Esophagus mucosa (tissue), 1 donor: ENCODE data around the gene IFT25. TPM values are rescaled to one million over a fixed set of nuclear protein-coding genes. Genes with fewer than 3 reads are reported as not detected.
"Not testable (repeated sequence)": the region's sequence is repeated elsewhere in the genome, so short reads cannot be mapped to it uniquely, and the experiment has no call there.

Source experiments
- ATAC-seq: fragments of 200-7000 bp; cut with Tn5 transposase; one replicate; pipeline ENCODE4 v1.9.1; 2020
- total RNA-seq: library from RNA; stranded (reverse); gene quantifications from one replicate; pipeline ENCODE4 v1.2.4, GENCODE V29; 2023
- donor health status: DM: yes; HTN: yes; CAD: no.

Gene IFT25
- 15.6 TPM for total RNA-seq

GRCh38 chr1:53945433-53946251, at the start of gene IFT25:
TSS of gene IFT25 (minus strand) at chr1:53945699. CDS start at chr1:53940082, 5,617 bp downstream.
- ATAC-seq: peak; percentile 98

- ATAC-seq: not testable (repeated sequence)
These were observed 49.0 kb upstream of the IFT25 start for GRCh38 chr1:53994516-53994915.

DNA sequence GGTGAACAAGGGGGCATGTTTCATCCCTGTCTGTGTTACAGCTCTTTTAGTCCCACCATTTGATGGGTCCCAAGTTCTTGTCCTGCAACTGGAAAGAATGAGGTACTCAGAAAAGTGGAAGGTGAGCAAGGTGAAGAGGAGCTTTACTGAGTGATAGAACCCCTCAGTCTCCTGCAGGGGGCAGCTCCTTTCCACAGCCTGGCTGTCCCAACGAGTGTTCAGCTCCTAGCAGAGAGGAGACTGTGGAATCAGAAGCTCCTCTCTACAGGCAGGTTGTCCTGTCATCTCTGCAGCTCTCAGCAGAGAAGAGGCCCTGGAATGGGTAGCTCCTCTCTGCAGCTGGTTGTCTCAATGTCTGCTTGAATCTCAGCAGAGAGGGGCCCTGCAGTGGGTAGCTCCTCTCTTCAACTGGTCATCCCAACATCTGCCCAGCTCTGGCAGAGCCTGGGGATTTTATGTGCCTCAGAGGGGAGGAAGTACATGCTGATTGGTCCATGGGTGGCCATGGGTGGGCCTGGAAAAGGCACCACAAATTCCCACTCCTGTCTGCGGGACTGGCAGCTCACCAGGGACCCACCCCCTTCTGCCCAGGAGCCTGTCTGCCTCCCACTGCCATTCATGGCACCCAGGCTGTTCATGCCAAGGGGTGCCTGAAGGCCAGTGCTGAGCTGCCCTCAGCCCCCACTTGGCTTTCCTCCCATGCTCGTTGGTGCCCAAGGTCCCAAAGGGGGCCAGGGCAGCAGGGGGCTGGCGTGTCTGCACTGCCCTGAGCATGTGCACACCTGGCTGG, 46.8 kb upstream of the IFT25 start:
- ATAC-seq: peak; percentile 60

- ATAC-seq: no peak
These were observed 42.4 kb upstream of the IFT25 start for GRCh38 chr1:53987880-53988279.

GRCh38 chr1:53986458-53986857, 41.0 kb upstream of the IFT25 start:
- ATAC-seq: no peak

DNA sequence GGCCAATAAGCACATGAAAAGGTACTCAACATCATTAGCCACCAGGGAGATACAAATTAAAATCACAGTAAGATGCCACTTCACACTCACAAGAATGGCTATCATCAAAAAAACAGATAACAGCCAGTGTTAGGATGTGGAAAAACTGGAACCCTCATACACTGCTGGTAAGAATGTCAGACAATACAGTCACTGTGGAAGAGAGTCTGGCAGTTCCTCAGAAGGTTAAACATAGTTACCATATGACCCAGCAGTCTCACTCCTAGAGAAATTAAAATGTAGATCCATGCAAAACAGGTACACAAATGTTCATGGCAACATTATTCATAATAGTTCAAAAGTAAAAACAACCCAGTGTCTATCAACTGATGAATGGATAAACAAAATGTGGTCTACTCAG, 39.2 kb upstream of the IFT25 start:
- no peak for ATAC-seq

GRCh38 chr1:53982763-53983104, 37.2 kb upstream of the IFT25 start:
- ATAC-seq: no peak

DNA sequence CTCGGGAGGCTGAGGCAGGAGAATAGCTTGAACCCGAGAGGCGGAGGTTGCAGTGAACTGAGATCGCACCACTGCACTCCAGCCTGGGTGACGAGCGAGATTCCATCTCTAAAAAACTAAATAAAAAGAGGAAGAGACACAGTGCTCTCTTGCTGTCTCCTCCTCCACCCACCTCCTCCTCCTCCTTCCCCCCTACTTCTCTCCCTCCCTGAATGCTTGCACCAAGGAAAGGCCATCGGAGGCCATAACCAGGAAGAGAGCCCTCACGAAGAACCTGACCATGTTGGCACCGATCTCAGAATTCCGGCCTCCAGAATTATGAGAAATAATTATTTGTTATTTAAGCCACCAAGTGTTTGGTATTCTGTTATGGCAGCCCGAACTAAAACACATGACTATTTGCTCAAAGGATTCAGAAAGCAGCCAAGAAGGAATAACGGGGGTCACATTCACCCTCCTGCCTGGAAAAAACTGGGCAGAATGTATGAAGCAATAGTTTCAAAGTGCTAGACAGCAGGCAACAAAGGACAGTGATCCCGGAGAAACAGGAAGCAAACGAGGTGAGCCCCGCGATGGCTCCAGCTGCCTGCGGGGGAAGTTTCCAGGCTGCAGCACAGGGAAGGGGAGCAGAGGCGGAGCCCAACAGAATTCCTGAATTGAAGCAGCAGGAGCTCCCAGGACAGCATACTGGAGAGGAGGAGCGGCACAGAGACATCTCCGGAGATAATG, 36.7 kb upstream of the IFT25 start:
- ATAC-seq: no peak

DNA sequence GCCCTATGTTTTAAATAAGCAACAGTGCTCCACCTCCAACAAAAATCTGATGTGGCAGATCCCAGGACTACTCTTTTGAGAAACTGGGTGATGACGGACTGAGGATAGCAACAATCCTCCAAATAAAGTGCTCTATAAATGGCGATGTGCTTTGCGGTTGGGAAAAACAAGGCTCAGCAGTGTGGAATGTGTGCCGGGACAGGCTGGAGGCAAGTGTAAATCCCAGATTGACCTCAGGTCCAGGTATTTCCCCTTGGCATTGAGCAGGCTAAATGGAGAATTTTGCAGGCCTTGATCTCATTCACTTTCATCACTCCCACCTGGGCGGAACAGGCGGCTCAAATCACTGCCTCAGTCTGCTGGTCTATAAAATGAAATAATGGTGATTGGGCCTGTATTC, 35.7 kb upstream of the IFT25 start:
- ATAC-seq: no peak

GRCh38 chr1:53979712-53980450, 34.4 kb upstream of the IFT25 start:
- no peak for ATAC-seq

DNA sequence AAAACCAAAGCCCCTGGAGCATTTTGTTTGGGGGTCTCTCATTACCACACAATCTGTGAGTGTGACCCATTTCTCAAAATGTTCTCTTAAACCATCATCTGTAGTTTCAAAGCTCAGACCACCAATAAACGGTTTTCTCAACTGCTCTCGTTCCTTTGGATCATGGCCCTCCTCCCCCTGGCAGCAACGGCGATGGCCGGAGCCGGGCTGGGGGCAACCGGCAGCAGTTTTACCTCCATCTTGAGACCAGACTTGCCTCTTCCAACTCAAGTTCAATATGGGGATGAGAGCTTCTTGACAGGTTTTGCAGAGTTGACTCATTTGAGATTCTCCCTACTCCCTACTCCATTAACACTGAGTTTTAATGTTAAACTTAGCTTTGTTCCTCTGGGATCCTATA, 30.4 kb upstream of the IFT25 start:
- no peak for ATAC-seq

GRCh38 chr1:53971718-53972117, 26.2 kb upstream of the IFT25 start:
- ATAC-seq: no peak

DNA sequence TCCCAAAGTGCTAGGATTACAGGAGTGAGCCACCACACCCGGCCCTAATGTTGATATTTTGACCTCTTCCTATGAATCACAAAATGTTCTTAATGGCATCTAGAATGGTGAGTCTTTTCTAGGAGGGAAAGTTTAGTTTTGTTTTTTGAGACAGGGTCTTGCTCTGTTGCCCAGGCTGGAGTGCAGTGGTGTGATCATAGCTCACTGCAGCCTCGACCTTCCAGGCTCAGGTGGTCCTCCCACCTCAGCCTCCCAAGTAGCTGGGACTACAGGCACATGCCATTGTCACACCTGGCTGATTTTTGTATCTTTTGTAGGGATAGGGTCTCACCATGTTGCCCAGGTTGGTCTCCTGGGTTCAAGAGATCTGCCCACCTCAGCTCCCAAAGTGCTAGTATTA, 23.8 kb upstream of the IFT25 start:
- not testable (repeated sequence) for ATAC-seq

DNA sequence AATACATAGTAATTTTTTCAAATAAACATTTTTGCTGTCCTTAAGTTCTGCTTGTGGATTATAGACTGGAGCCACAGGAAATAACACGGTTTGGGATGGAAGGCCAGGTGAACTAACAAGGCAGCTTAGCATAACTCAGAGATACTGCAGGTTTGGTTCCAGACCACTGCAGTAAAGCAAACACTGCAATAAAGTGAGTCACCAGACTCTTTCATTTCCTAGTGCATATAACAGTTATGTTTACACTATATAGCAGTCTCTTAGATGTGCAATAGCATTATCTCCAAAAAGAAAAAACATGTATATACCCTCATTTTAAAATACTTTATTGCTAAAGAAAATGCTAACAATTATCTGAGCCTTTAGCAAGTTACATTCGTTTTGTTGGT, 22.6 kb upstream of the IFT25 start:
- no peak for ATAC-seq

DNA sequence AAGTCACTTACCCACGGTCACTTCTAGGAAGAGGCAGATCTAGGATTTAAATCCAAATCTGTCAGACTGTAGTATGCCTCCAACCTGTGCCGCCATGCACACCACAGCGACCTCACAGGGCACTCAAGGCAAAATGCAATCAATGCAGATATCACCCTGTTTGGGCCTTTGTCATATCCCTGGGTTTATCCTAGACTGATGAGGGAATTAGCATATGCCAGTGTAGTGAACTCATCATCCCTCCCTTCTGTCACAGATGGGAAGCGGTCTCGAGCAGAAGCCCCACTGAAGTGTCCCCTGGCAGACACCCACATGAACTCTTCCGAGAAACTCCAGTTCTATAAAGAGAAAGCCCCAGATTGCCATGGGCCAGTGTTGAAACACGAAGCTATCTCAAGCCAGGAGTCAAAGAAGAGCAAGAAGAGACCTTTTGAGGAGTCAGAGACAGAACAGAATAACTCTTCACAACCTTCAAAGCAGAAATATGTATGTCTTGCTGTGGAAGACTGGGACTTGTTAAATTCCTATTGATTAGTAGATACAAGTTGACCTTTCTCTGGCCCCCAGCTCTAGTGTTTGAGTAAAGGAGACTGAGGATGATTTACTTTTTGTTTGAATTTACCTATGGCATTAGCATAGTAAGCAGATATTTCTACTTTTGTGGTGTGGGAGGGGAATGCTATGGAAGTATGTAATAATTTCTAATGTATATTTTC, 22.1 kb upstream of the IFT25 start:
- no peak for ATAC-seq

GRCh38 chr1:53966794-53967193, 21.3 kb upstream of the IFT25 start:
- ATAC-seq: no peak

GRCh38 chr1:53964109-53964508, 18.6 kb upstream of the IFT25 start:
- ATAC-seq: no peak

DNA sequence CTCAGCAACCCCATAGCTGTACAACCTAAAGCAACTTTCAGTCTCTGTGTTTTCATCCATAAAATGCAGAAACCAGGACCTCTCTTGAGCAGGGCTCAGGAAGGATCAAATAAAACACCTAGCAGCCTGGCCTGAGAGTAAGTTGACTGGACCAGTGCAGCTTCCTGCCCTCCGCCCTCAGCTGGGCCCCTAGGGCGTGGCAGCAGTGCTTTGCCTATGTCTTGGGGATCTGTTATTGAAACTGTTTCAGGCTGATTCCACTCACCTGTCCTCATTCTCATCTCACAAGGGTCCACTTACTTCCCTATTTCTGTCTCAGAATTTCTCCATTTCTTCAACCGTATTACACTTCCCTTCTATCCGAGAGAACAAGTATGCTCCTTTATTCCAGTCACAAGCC, 18.0 kb upstream of the IFT25 start:
- no peak for ATAC-seq

- no peak for ATAC-seq
These were observed 16.9 kb upstream of the IFT25 start for GRCh38 chr1:53962395-53962794.

- ATAC-seq: peak; percentile 35
These were observed 14.3 kb upstream of the IFT25 start for GRCh38 chr1:53959664-53960250.

- ATAC-seq: peak; percentile 63
These were observed 11.8 kb upstream of the IFT25 start for GRCh38 chr1:53957194-53957818.
